SJCRH30 (cell line): Measurements from ENCODE around the gene ASGR1. TPM values are rescaled to one million over a fixed set of nuclear protein-coding genes. Genes with fewer than 3 reads are reported as not detected.

ENCODE experiments used
- DNase-seq, 2 experiments: peaks; one replicate each; pipeline ENCODE4 v3.0.0-alpha.2; 2015 to 2020
- H3K27ac ChIP-seq: fragments of 250-450 bp; sonication (Bioruptor Pico); 2 replicates; pipeline ENCODE4 v1.5.1; 2020; ENCODE audit warnings: mild to moderate bottlenecking, moderate library complexity
- H3K27me3 ChIP-seq: fragments of 250-450 bp; sonication (Bioruptor Pico); 2 replicates; pipeline ENCODE4 v1.5.1; 2020; ENCODE audit warnings: mild to moderate bottlenecking, moderate library complexity
- H3K36me3 ChIP-seq: fragments of 250-450 bp; sonication (Bioruptor Pico); 2 replicates; pipeline ENCODE4 v1.5.1; 2020; ENCODE audit warnings: mild to moderate bottlenecking, moderate library complexity
- H3K4me1 ChIP-seq: fragments of 250-450 bp; sonication (Bioruptor Pico); 2 replicates; pipeline ENCODE4 v1.5.1; 2020; ENCODE audit warnings: mild to moderate bottlenecking, moderate library complexity
- H3K4me3 ChIP-seq: fragments of 250-450 bp; sonication (Bioruptor Pico); 2 replicates; pipeline ENCODE4 v1.5.1; 2020; ENCODE audit warnings: mild to moderate bottlenecking, moderate library complexity
- H3K9me3 ChIP-seq: fragments of 250-450 bp; sonication (Bioruptor Pico); replicated peaks from 2 replicates; pipeline ENCODE4 v1.5.1; 2020; ENCODE audit warnings: mild to moderate bottlenecking, moderate library complexity
- total RNA-seq: library from RNA; depleted of rRNA; stranded (reverse); fragments of >200 nt; shearing (Covaris generic); gene quantifications from 2 replicates; pipeline ENCODE4 v1.2.3, GENCODE V29; 2014; rRNA removed

Gene ASGR1
- 0.79 and 0.84 TPM in 2 replicates for total RNA-seq

DNA sequence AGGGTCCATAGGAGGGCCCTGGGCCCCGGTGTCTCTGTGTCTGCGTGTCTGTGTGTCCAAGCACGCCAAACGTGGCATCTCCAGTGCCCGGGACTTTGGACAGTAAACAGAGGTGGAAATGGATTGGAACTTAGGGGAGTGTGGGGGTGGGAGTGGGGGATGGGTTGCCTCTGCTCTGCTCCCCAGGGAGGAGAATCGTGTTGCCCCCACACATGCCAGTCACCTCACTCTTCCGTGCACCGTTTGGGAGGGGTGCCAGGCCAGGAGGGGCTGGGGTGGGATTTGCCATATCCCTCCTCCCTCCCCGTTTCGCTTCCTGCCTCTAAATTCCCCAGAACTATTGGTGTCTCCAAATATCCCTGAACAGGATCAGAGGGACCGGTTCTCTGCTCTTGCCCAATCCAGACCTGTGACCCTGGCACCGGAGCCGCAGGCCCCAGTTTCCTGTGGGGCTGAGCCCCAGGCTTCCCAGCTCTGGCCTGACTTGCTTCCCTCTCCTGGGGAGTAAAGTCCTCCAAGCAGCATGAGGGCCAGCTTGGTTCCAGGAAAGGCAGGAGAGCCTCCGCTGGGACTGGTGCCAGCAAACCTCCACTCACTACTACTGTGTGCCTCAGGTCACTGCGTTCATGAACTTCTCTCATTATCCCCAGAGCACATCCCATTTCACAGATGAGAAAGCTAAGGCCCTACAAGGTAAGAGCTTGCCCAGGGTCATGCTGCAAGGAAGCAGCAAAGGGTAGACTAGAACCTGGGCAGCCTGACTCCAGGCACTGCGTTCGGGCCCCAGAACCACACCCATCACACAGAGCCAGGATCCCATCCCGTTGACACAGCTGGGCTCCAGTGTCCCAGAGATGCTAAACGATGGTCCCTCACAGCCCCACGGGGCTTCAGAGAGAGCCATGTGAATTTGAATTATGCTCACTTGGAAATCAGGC lies at the start of gene ASGR1:
TSS of gene ASGR1 (minus strand) at position 54 of the 938 bp plus-strand sequence. CDS start 807 bp downstream, outside the sequence.
- Histone ChIP-seq H3K9me3 (no peaks in the 10 kb centered on the region), H3K4me3 (peak within 1 kb of the TSS; percentile 53), H3K4me1 (no peaks in the 10 kb centered on the region), H3K27ac (no peak within 1 kb of the TSS), H3K36me3 (no peaks in the 10 kb centered on the region), H3K27me3 (no peaks in the 10 kb centered on the region)
- DNase-seq, result no peak

- no peaks in the 10 kb centered on the region; the same call in 1 of the 2 replicates for H3K36me3 ChIP-seq
- H3K27ac ChIP-seq, result no peak overlapping the region
- no peaks in the 10 kb centered on the region for H3K27me3 ChIP-seq
- DNase-seq, result no peak
- no peak overlapping the region for H3K4me3 ChIP-seq
- no peaks in the 10 kb centered on the region for H3K9me3 ChIP-seq
- H3K4me1 ChIP-seq, result no peaks in the 10 kb centered on the region
Measured at GRCh38 chr17:7228920-7229319, 49.8 kb upstream of the ASGR1 start.

- H3K27me3 ChIP-seq, result no peaks in the 10 kb centered on the region
- peaks cover 7% of the 10 kb centered on the region; the same call in 1 of the 2 replicates for H3K36me3 ChIP-seq
- H3K9me3 ChIP-seq, result no peaks in the 10 kb centered on the region
- H3K4me1 ChIP-seq, result no peaks in the 10 kb centered on the region
- no peak for DNase-seq
- H3K4me3 ChIP-seq, result no peak overlapping the region
- H3K27ac ChIP-seq, result no peak overlapping the region
Measured at GRCh38 chr17:7226721-7227710, 47.8 kb upstream of the ASGR1 start.

DNA sequence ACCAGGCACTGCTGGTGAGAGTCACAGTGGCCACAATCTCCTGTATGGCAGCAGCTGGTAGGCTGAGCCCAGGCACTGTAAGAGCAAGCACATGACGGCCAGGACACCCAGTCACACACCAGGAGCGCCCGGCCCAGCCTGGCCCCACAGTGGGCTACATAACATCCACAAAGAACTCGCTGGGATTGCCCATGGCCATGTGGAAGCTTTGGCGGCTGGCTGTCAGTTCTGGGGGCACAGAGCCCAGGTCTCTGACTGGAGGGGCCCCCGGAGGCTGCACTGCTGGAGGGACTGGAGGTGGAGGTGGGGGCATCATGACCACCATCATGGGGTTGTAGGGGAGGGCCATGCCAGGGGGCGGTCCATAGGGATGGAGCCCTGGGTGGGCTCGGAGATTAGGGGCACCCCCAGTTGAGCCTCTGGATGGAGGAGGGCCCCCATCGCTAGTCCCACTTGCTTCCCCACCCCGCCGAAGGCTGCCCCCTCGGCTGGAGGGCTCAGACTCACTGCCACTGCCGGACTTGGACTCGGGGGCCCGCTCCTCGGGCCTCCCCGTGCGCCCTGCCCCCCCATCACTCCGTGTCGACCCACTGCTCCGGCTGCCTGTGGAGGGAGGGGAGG lies 46.7 kb upstream of the ASGR1 start:
- no peak for DNase-seq
- Histone ChIP-seq H3K27me3 (no peaks in the 10 kb centered on the region), H3K36me3 (peaks cover 7% of the 10 kb centered on the region; the same call in 1 of the 2 replicates), H3K4me3 (no peak overlapping the region), H3K27ac (no peak overlapping the region), H3K4me1 (no peaks in the 10 kb centered on the region), H3K9me3 (no peaks in the 10 kb centered on the region)

DNA sequence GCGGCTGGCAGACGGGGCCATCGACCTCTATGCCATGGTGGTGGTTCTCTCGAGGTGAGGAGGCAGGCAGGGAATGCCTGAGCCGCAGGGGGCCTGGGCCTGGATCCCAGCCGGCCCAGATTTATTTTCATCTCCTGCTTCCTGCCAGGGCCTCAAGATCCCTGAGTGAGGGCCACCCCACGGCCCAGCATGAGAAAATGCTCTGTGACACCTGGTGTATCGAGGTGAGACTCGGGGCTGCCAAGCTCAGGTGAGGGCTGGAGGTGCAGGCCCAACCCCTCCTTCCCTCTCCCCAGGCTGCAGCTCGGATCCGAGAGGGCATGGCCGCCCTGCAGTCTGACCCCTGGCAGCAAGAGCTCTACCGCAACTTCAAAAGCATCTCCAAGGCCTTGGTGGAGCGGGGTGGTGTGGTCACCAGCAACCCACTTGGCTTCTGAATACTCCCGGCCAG lies 45.5 kb upstream of the ASGR1 start:
- Histone ChIP-seq H3K27ac (no peak overlapping the region), H3K27me3 (no peaks in the 10 kb centered on the region), H3K36me3 (peaks cover 7% of the 10 kb centered on the region; the same call in 1 of the 2 replicates), H3K4me1 (no peaks in the 10 kb centered on the region), H3K4me3 (no peak overlapping the region), H3K9me3 (no peaks in the 10 kb centered on the region)
- no peak for DNase-seq

GRCh38 chr17:7224110-7224509 lies 44.9 kb upstream of the ASGR1 start:
- Histone ChIP-seq H3K27ac (no peak overlapping the region), H3K9me3 (no peaks in the 10 kb centered on the region), H3K4me3 (no peak overlapping the region), H3K4me1 (peaks cover 5% of the 10 kb centered on the region), H3K36me3 (peaks cover 7% of the 10 kb centered on the region; the same call in 1 of the 2 replicates), H3K27me3 (no peaks in the 10 kb centered on the region)
- DNase-seq, result no peak

GRCh38 chr17:7223375-7223774 lies 44.2 kb upstream of the ASGR1 start:
- no peak for DNase-seq
- peaks cover 7% of the 10 kb centered on the region; the same call in 1 of the 2 replicates for H3K36me3 ChIP-seq

GRCh38 chr17:7222972-7223292 lies 43.8 kb upstream of the ASGR1 start:
- DNase-seq, result no peak
- H3K27ac ChIP-seq, result no peak overlapping the region
- no peaks in the 10 kb centered on the region for H3K9me3 ChIP-seq
- no peaks in the 10 kb centered on the region for H3K27me3 ChIP-seq
- peaks cover 17% of the 10 kb centered on the region for H3K4me1 ChIP-seq
- no peak overlapping the region for H3K4me3 ChIP-seq
- H3K36me3 ChIP-seq, result peaks cover 7% of the 10 kb centered on the region; the same call in 1 of the 2 replicates

More at GRCh38 chr17:7223375-7223774, 44.2 kb upstream of the ASGR1 start:
- Histone ChIP-seq H3K4me3 (no peak overlapping the region), H3K9me3 (no peaks in the 10 kb centered on the region), H3K4me1 (peaks cover 12% of the 10 kb centered on the region), H3K27ac (no peak overlapping the region), H3K27me3 (no peaks in the 10 kb centered on the region)

DNA sequence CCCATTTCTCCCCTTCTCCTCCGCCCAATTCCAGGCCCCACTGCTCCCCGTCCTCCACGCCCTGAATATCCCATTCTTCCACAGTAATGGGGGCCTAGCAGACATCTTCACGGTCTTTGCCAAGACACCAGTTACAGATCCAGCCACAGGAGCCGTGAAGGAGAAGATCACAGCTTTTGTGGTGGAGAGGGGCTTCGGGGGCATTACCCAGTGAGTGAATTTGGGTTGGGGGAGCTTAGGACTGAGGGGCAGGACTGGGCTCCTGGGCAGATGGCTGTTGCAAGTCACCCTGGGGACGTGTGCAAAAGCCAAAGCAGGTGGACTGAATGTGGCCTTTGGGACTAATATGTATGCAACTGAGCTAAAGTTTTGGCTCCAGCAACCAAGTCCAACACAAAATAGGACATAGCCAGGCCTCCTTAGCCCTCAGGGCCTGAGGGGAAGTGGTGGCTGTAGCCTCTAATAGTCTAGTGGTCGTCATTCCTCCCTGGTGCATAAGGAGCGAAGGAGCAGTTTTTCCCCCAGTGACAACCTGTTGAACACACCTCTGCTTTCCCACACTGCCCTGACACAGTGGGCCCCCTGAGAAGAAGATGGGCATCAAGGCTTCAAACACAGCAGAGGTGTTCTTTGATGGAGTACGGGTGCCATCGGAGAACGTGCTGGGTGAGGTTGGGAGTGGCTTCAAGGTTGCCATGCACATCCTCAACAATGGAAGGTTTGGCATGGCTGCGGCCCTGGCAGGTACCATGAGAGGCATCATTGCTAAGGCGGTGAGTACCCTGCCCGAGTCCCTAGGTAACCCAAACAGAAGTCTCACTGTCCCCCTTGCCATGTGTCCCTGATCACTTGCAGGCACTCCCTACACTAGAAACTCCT lies 43.2 kb upstream of the ASGR1 start:
- Histone ChIP-seq H3K4me3 (no peak overlapping the region), H3K27me3 (no peaks in the 10 kb centered on the region), H3K27ac (no peak overlapping the region), H3K4me1 (peaks cover 20% of the 10 kb centered on the region), H3K36me3 (peaks cover 7% of the 10 kb centered on the region; the same call in 1 of the 2 replicates), H3K9me3 (no peaks in the 10 kb centered on the region)
- DNase-seq, result no peak

- Histone ChIP-seq H3K27ac (no peak overlapping the region), H3K27me3 (no peaks in the 10 kb centered on the region), H3K36me3 (peaks cover 7% of the 10 kb centered on the region; the same call in 1 of the 2 replicates), H3K4me3 (no peak overlapping the region), H3K9me3 (no peaks in the 10 kb centered on the region), H3K4me1 (peaks cover 21% of the 10 kb centered on the region)
- no peak for DNase-seq
Measured at GRCh38 chr17:7221278-7222092, 42.3 kb upstream of the ASGR1 start.

- H3K9me3 ChIP-seq, result no peaks in the 10 kb centered on the region
- peaks cover 7% of the 10 kb centered on the region; the same call in 1 of the 2 replicates for H3K36me3 ChIP-seq
- H3K4me3 ChIP-seq, result peak overlapping the region; percentile 78
- H3K27me3 ChIP-seq, result no peaks in the 10 kb centered on the region
- peak; percentile 40 to 52 for DNase-seq
- peak overlapping the region; percentile 56; the same call in 1 of the 2 replicates for H3K27ac ChIP-seq
- peaks cover 28% of the 10 kb centered on the region for H3K4me1 ChIP-seq
Measured at GRCh38 chr17:7220593-7221277, 41.6 kb upstream of the ASGR1 start.

DNA sequence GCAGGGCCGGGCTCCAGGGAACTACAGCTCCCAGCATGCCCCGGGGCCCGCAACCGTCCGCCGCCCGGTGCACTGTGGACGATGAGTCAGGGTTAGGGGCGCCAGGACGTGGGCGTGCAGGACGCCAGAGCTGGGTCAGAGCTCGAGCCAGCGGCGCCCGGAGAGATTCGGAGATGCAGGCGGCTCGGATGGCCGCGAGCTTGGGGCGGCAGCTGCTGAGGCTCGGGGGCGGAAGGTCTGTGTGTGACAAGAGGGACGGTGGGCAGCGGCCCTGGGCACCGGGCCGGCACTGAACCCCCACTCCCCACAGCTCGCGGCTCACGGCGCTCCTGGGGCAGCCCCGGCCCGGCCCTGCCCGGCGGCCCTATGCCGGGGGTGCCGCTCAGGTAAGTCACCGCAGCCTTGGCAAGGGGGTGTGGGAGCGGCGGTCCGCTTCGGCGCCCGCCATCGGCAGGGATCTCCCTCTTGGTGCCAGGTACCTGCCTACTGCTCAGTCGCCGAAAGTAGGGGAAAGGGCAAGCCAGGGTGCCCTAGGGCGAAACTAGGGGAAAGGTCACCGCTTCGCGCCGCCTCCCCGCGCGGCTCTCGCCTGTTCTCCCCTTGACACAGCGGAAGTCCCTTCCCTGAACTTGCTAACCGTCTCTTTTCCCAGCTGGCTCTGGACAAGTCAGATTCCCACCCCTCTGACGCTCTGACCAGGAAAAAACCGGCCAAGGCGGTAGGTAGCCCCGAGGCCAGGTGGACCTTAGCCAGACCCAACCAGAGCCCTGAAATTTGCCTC lies 40.8 kb upstream of the ASGR1 start, which contains the start of the genes ACADVL and DLG4:
TSS of gene ACADVL (plus strand) at position 127 of the 781 bp plus-strand sequence. CDS start at position 174, 47 bp downstream.
TSS of gene DLG4 (minus strand) at position 25 of the 781 bp plus-strand sequence.
- H3K9me3 ChIP-seq, result no peaks in the 10 kb centered on the region
- peaks cover 33% of the 10 kb centered on the region for H3K4me1 ChIP-seq
- DNase-seq, result peak; percentile 82 to 86
- no peaks in the 10 kb centered on the region for H3K27me3 ChIP-seq
- peak within 1 kb of the TSS; percentile 56 for H3K27ac ChIP-seq
- peaks cover 7% of the 10 kb centered on the region; the same call in 1 of the 2 replicates for H3K36me3 ChIP-seq
- H3K4me3 ChIP-seq, result peak within 1 kb of the TSS; percentile 78
